GM21737 (cell line): ENCODE results near the gene PRR23C.
"Not testable (repeated sequence)": the region's sequence is repeated elsewhere in the genome, so short reads cannot be mapped to it uniquely, and the experiment has no call there.

Source experiments
- ATAC-seq: cut with Tn5 transposase; IDR thresholded peaks from one replicate; pipeline ENCODE4 v1.9.1; 2021; ENCODE audit warnings: mild to moderate bottlenecking, moderate library complexity; ENCODE audit not compliant: unreplicated experiment

The PRR23C gene

GRCh38 chr3:139044366-139045210 is at the start of gene PRR23C:
Gene PRR23C (minus strand): TSS chr3:139044892. CDS start chr3:139044620, 272 bp downstream.
- no peak for ATAC-seq

GRCh38 chr3:139093840-139094239 is 49.1 kb upstream of the PRR23C start:
- ATAC-seq, result no peak

GRCh38 chr3:139088462-139089324 is 44.0 kb upstream of the PRR23C start:
- no peak for ATAC-seq

GRCh38 chr3:139087621-139088020 is 42.9 kb upstream of the PRR23C start:
- ATAC-seq, result no peak

- no peak for ATAC-seq
These were observed 39.5 kb upstream of the PRR23C start for GRCh38 chr3:139084176-139084575.

- no peak for ATAC-seq
These were observed 29.9 kb upstream of the PRR23C start for GRCh38 chr3:139074565-139075115.

GRCh38 chr3:139062918-139063317 is 18.2 kb upstream of the PRR23C start:
- no peak for ATAC-seq

GRCh38 chr3:139052802-139053600 is 8.3 kb upstream of the PRR23C start:
- ATAC-seq, result no peak

- ATAC-seq, result no peak
These were observed 932 bp downstream of the PRR23C start for GRCh38 chr3:139043554-139044365.

- no peak for ATAC-seq
These were observed 7.2 kb downstream of the PRR23C start for GRCh38 chr3:139037478-139037877.

GRCh38 chr3:139032326-139033002 is 12.2 kb downstream of the PRR23C start:
- no peak for ATAC-seq

- not testable (repeated sequence) for ATAC-seq
These were observed 14.1 kb downstream of the PRR23C start for GRCh38 chr3:139030576-139030975.

- ATAC-seq, result no peak
These were observed 19.7 kb downstream of the PRR23C start for GRCh38 chr3:139024968-139025367.

GRCh38 chr3:139020868-139021234 is 23.8 kb downstream of the PRR23C start, which contains the start of gene PRR23B:
Gene PRR23B (minus strand): TSS chr3:139020926. CDS start chr3:139020661, 265 bp downstream.
- no peak for ATAC-seq

- ATAC-seq, result no peak
These were observed 24.4 kb downstream of the PRR23C start for GRCh38 chr3:139020036-139020867.

GRCh38 chr3:139016430-139017048 is 28.2 kb downstream of the PRR23C start:
- no peak for ATAC-seq

GRCh38 chr3:139006051-139006716 is 38.5 kb downstream of the PRR23C start, which contains the start of gene PRR23A:
Gene PRR23A (minus strand): TSS chr3:139006268. CDS start chr3:139006268, 0 bp downstream.
- no peak for ATAC-seq
